ENCODE measurements around the gene GCK. TPM values are rescaled to one million over a fixed set of nuclear protein-coding genes. Genes with fewer than 3 reads are reported as not detected.
A peak's percentile ranks its signal among the peaks of the same experiment; 100 is the strongest.

GCK gene
- total RNA-seq, 1 experiment from 2014 or later = not detected

GRCh38 chr7:44136731-44137130 is 52.5 kb downstream of the GCK start:
- no peak for DNase-seq (ENCODE audit: unreplicated experiment)
- ChIA-PET POLR2A (interaction anchor here (0.8 kb wide), 1 partner anchor 13 kb away, joined by 3 read pairs; the partner anchor contains the start of gene POLD2), CTCF (no interaction called here)
- Mint-ChIP-seq H3K4me1 (ENCODE audit: insufficient read depth, unreplicated experiment) (peaks cover 10% of the 10 kb centered on the region), H3K27ac (ENCODE audit: low read depth, unreplicated experiment) (no peak overlapping the region), H3K27me3 (ENCODE audit: insufficient read depth, unreplicated experiment) (no peaks in the 10 kb centered on the region), H3K9me3 (ENCODE audit: unreplicated experiment) (no peaks in the 10 kb centered on the region), H3K36me3 (ENCODE audit: insufficient read depth, unreplicated experiment) (no peaks in the 10 kb centered on the region), H3K4me3 (ENCODE audit: unreplicated experiment) (no peak overlapping the region)
- TF ChIP-seq CTCF (IDR thresholded peaks at IDR 0.05; ENCODE audit: unreplicated experiment) = no peak
- BruUV-seq (replicated peaks) = no TSS peak
- intact Hi-C loops (cut with micrococcal nuclease) = no loop called here

DNA sequence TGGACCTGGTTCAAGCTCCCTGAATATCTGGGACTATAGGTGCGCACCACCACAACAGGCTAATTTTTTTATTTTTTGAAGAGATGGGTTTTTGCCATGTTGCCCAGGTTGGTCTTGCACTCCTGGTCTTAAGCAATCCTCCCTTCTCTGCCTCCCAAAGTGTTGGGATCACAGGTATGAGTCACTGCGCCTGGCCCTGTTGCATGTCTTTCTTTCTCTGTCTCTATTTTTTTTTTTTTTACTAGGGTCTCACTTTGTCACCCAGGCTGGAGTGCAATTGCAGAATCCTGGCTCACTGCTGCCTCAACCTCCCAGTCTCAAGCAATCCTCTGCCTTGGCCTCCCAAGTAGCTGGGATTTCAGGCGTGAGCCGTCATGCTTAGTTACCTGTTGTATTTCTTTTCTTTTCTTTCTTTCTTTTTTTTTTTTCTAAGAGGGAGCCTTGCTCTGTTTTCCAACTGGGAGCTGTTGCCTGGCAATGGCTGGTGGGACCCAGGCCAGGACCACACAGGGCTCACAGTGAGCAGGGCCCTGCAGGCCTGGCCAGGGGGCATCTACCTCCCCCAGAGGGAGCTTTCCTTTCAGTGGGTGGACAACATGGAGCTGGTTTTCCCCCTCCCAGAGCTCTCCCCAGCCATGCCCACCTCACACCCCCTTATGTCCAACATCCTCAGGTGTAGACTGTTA is 54.2 kb downstream of the GCK start:
- Mint-ChIP-seq H3K36me3 (ENCODE audit: insufficient read depth, unreplicated experiment) (no peaks in the 10 kb centered on the region), H3K27me3 (ENCODE audit: insufficient read depth, unreplicated experiment) (no peaks in the 10 kb centered on the region), H3K9me3 (ENCODE audit: unreplicated experiment) (no peaks in the 10 kb centered on the region), H3K4me1 (ENCODE audit: insufficient read depth, unreplicated experiment) (peaks cover 10% of the 10 kb centered on the region), H3K27ac (ENCODE audit: low read depth, unreplicated experiment) (no peak overlapping the region), H3K4me3 (ENCODE audit: unreplicated experiment) (no peak overlapping the region)
- no TSS peak for BruUV-seq (replicated peaks)
- ChIA-PET CTCF (interaction anchor here (0.6 kb wide), 2 partner anchors 11 to 250 kb away, joined by 3 read pairs; no protein-coding TSS in a partner anchor), POLR2A (interaction anchor here (0.7 to 1.1 kb wide), 3 partner anchors 10 to 1157 kb away, joined by 3 to 4 read pairs (median 3); no protein-coding TSS in a partner anchor)
- DNase-seq (ENCODE audit: unreplicated experiment) = peak; percentile 79
- intact Hi-C loops (cut with micrococcal nuclease) = no loop called here
- TF ChIP-seq CTCF (IDR thresholded peaks at IDR 0.05; ENCODE audit: unreplicated experiment) = no peak

DNA sequence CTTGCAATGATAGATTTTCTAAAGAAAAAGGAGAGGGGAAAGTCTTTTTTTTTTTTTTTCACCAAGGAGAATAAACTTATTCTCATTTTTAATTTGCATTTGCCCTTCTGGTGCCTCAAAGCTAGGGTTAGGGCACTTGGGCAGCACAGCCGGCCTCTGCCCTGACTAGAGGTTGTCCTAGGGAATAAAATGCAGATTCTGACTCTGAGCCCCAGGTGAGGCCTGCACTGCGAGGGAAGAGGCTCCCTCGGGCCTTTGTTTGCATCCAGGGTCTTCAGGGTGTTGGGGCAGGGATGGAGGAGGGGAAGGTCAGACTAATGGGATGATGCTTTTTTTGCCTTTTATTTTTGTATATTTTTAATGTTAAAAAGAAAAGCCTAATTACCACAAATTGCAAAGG is 55.9 kb downstream of the GCK start:
- intact Hi-C loops (cut with micrococcal nuclease) = no loop called here
- no peak for DNase-seq (ENCODE audit: unreplicated experiment)
- no peak for TF ChIP-seq CTCF (IDR thresholded peaks at IDR 0.05; ENCODE audit: unreplicated experiment)
- Mint-ChIP-seq H3K4me3 (ENCODE audit: unreplicated experiment) (no peak overlapping the region), H3K9me3 (ENCODE audit: unreplicated experiment) (no peaks in the 10 kb centered on the region), H3K36me3 (ENCODE audit: insufficient read depth, unreplicated experiment) (no peaks in the 10 kb centered on the region), H3K27ac (ENCODE audit: low read depth, unreplicated experiment) (no peak overlapping the region), H3K4me1 (ENCODE audit: insufficient read depth, unreplicated experiment) (peaks cover 10% of the 10 kb centered on the region), H3K27me3 (ENCODE audit: insufficient read depth, unreplicated experiment) (no peaks in the 10 kb centered on the region)
- ChIA-PET POLR2A (interaction anchor here (0.6 kb wide), 1 partner anchor 10 kb away, joined by 3 read pairs; the partner anchor contains the start of gene POLD2), CTCF (no interaction called here)
- no TSS peak for BruUV-seq (replicated peaks)

GRCh38 chr7:44132039-44132438 is 57.2 kb downstream of the GCK start:
- Mint-ChIP-seq H3K4me3 (ENCODE audit: unreplicated experiment) (no peak overlapping the region), H3K4me1 (ENCODE audit: insufficient read depth, unreplicated experiment) (peaks cover 10% of the 10 kb centered on the region), H3K9me3 (ENCODE audit: unreplicated experiment) (no peaks in the 10 kb centered on the region), H3K36me3 (ENCODE audit: insufficient read depth, unreplicated experiment) (no peaks in the 10 kb centered on the region), H3K27me3 (ENCODE audit: insufficient read depth, unreplicated experiment) (no peaks in the 10 kb centered on the region), H3K27ac (ENCODE audit: low read depth, unreplicated experiment) (no peak overlapping the region)
- no TSS peak for BruUV-seq (replicated peaks)
- no peak for DNase-seq (ENCODE audit: unreplicated experiment)
- POLR2A ChIA-PET = no interaction called here
- intact Hi-C loops (cut with micrococcal nuclease) = no loop called here
- CTCF ChIA-PET = interaction anchor here (0.6 to 1.5 kb wide), 2 partner anchors 10 to 113 kb away, joined by 3 to 8 read pairs; partner anchors contain the start of gene POLD2
- TF ChIP-seq CTCF (IDR thresholded peaks at IDR 0.05; ENCODE audit: unreplicated experiment) = no peak
